HG03097 (cell line): ENCODE data around the gene TET3.

ENCODE experiments used
- ATAC-seq: cut with Tn5 transposase; IDR thresholded peaks from one replicate; pipeline ENCODE4 v1.9.1; 2021; ENCODE audit not compliant: unreplicated experiment, low FRiP score

TET3 gene

GRCh38 chr2:73985308-73986084, 786 bp downstream of the TET3 start:
- peak; percentile 37 for ATAC-seq

DNA sequence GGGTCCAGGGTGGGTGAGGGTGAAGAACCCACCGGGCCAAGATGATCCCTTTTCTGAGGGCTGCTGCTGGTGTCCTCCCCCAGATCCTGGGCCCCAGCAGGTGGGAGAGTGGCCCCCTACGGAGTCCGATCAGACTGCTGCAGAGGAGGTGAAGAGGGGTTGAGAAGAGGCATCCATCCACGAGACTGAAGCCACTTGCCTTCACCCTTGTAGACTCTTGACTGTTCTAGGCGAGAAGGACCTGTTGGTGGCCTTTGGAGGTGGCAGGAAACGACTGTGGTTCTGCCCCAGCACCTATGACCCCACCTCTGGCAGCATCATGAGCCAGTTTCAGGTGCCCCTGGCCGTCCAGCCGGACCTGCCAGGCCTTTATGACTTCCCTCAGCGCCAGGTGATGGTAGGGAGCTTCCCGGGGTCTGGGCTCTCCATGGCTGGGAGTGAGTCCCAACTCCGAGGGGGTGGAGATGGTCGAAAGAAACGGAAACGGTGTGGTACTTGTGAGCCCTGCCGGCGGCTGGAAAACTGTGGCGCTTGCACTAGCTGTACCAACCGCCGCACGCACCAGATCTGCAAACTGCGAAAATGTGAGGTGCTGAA, 1.5 kb downstream of the TET3 start:
- ATAC-seq: no peak

DNA sequence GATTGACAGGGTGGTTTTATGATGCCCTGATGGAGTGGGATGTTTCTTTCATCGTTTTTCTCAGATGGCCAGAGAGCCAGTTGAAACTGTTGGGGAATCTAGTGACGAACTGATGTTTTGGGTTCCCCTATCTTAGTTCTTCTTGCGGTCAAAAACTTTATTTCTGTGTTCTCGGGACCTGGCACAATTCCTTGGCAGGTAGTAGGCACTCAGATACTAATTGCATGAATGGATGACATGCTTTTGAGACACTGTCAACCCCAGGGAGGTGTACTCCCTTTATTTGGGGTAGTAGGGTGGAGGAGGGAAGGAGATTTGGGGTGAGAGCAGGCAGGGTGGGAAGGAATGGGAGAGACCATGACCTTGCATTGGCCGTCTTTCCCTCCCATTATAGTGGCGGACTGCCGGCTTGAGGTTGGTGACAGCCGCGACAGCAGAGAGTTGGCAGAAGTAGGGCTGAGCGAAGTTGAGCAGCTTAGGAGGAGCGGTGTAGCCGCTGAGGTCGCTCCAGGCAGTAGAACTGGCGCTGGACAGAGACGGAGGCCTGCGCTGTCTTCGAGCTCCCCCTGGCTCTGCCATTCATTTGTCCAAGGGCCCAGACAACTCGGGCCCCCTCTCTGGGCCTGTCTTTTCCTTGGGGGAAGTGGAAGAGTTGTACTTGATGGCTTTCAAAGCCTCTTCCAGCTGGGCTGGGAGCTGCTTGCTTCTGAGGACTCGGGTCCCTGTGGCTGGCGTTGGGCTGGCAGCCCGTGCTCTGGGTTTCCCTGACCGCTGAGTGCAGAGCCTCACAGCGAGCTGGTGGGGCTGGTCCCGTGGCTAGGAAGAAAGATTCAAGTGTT, 2.6 kb downstream of the TET3 start:
- no peak for ATAC-seq

- no peak for ATAC-seq
Observed at GRCh38 chr2:73987948-73988700, 3.4 kb downstream of the TET3 start.

GRCh38 chr2:73989972-73990371, 5.3 kb downstream of the TET3 start:
- no peak for ATAC-seq

- ATAC-seq: no peak
Observed at GRCh38 chr2:73990531-73990930, 5.8 kb downstream of the TET3 start.

- no peak for ATAC-seq
Observed at GRCh38 chr2:73992036-73992435, 7.3 kb downstream of the TET3 start.

GRCh38 chr2:73993376-73993775, 8.7 kb downstream of the TET3 start:
- ATAC-seq: no peak

DNA sequence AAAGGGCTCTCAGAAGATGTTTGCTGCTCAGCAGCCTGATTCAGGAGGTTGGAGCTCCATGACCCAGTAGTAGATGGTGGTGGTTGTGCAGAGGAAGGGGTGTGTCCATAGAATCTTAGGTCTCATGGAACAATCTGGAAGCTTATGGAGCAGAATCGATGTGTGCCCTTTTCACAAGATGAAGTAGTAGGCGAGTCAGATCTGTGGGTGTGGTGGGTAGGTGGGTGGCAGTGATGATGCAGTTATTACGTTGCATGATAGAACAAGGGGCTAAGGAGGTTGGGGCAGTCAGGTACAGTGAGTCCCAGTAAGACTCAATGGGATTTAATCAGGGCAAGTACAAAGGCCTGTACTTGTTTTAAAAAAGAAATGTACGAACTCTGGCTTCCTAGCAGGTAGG, 9.1 kb downstream of the TET3 start:
- no peak for ATAC-seq

DNA sequence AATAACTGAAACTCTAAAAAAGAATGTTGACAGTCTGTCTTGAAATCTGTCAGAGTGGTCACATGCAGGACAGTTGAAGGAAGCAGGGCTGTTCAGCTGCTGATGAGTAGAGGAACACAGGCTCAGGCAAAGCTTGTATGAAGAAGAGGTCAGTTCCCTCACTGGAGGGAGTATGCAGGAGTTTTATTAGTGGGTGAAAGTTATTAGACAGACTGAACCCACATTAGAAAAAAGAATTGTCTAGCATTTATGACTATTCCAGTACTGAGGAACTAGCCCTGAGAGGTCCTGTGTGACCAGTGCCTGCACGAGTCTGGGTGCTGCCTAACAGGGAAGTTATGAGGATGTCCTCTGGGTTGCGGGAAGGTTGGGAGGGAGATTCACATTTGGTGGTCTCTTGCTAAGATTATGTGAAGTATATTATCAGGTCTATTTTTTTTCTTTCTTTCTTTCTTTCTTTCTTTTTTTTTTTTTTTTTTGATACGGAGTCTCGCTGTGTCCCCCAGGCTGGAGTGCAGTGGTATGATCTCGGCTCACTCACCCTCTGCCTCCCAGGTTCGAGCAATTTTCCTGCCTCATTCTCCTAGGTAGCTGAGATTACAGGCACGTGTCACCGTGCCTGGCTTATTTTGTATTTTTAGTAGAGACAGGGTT, 9.6 kb downstream of the TET3 start:
- no peak for ATAC-seq

DNA sequence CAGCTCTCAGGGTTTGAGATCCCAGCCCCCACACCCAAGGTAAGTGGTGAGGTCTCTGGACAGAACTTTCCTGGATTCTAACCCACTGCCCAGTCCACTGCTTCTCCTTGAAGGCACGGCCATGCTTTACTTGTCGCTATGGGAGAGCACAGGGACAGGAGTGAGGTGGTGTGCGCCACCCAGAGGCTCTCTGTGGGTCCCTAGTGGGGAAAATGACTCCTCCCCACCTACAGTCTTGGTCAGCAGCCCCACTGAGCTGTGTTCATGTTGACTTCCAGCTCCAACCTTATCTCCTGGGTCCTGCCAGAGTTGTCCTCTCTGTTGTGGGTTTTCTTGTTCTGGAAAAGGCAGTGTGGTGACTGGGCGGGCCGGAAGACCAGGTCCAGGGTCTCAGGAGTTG, 11.1 kb downstream of the TET3 start:
- ATAC-seq: no peak

- ATAC-seq: no peak
Observed at GRCh38 chr2:73997813-73998212, 13.1 kb downstream of the TET3 start.

GRCh38 chr2:73998451-73998850, 13.7 kb downstream of the TET3 start:
- no peak for ATAC-seq

GRCh38 chr2:73998933-73999332, 14.2 kb downstream of the TET3 start:
- ATAC-seq: no peak

DNA sequence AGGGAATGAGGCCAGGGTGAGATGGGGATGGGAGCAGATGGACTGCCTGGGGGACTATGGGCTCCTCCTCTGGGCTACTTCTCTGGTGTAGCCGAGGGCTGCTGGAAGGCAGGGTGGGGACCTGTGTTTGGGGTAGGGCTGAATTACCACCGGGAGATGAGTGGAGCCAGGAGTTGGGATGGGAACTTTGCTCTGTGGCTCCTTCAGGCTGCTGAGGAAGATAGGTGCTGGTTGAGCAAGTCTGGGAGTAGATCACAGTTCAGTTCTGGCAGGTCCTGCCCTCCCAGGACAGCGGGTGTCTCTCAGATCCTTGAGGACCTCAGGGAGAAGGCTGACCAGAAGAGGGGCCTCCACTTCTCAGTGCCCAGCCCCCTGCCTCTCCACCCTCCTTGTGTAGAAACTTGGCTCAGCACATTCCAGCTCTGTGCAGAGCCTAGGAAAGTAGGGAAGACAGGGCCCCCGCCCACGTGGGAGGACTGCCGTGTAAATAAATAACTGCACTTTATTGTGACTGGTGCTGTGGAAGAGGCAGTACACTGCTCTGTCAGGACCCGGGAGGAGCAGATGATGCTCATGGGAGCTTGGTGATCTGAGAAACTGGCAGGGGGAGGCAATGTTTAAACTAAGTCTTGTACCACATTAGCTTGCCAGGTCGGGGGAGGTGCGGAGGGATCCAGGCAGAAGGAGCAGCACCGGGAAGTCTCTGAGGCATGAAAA, 15.3 kb downstream of the TET3 start:
- no peak for ATAC-seq

DNA sequence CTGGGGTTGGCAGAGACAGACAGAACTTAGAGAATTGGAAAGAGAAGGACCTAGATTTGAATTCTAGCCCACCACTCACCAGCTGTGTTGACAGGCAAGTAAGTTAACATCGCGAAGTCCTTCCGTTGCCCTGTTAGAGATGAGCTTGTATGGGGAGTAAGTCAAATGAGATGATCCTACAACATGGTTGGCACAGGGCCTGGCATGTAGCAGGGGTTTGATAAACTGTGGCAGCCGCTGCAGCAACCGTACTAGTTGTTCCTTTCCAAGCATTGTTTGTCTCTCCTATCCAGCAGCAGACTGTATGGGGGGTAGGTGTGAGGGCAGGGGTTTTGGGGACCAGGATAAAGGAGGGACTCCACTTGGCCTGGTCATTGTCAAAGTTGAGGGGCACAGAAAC, 16.0 kb downstream of the TET3 start:
- no peak for ATAC-seq

GRCh38 chr2:74001121-74001520, 16.4 kb downstream of the TET3 start:
- ATAC-seq: no peak

DNA sequence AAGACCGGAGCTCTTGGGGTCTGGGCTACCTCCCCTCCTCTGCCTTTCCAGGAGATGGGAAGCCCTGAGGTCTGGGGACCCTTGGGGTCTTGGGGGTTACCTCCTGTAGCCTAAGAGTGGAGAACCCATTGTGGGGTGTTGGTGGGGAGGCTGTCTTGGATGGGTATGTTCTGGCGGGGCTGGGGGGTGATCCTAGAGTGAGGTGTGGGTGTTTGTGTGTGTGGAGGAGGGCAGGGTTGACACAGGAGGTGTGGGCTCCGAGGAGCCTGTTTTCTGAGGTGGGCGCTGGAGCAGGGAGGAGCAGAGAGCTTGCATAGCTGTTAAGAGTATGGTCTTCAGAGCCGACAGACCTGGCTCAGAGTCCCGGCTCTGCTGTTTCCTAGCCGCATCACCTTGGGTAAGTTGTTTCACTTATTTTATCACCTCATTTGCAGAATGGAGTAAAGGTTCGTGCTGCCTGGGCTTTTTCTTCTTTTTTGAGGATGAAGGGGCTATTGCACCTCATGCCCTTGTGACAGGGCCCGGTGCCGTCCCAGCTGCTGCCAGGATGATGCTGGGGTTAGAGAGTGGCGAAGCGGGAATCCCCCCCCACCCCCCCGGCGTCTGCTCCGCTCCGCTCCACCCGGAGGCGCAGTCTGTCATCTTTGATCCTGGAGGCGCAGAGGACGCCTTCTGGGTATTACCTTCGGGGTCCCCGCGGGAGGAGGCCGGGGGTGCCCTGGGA, 17.2 kb downstream of the TET3 start:
- ATAC-seq: peak; percentile 34
